ENCODE results near the gene CD274.
A peak's percentile ranks its signal among the peaks of the same experiment; 100 is the strongest.

Gene CD274

GRCh38 chr9:5500441-5501235 lies 50.3 kb downstream of the CD274 start:
- DNase-seq, result no peak

DNA sequence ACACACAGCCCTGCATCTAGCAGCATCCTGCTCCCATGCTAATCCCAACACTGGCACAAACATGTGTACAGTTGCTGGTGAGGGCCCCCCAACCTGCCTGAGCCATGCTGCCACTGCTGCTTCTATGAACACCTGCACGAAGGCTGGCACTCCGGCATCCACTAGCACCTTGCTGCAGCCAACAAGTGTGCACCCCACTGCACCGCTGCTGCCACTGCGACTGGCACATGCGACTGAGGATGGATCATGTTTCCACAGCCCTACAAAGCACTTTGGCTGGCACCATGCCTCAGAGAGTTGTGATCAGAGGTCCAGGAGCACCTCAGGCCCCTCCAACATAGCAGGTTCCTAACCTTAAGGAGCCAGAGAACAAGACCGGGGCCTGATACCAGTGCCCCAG lies 52.2 kb downstream of the CD274 start:
- no peak for DNase-seq

- peak; percentile 97 for DNase-seq
These were observed 59.2 kb downstream of the CD274 start for GRCh38 chr9:5509573-5509972.

GRCh38 chr9:5510360-5510931 lies 60.1 kb downstream of the CD274 start, which contains the start of gene PDCD1LG2:
Gene PDCD1LG2, plus strand, starts transcription at chr9:5510531. Its CDS starts 12,016 bp downstream, at chr9:5522547.
- DNase-seq, result peak; percentile 66

- no peak for DNase-seq
These were observed 60.6 kb downstream of the CD274 start for GRCh38 chr9:5510989-5511388.

DNA sequence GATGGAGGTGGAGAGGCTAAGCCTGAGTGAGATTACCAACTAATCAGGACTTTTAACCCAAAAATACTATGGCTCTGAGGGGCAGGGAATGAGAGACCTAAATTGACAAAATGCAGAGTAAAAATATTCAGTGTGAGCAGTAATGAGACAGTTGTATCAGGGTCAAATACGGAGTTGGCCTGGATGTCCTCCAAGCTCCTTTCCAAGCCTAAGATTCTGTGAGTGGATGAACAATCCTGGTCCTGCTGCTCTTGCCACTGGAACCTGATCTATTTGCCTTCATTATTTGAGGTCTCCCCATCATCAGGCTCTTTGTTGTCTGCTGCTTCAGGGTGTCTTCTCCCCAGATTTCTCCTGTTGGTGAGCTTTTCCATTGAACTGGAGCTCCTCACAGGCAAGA lies 61.1 kb downstream of the CD274 start:
- DNase-seq, result no peak

- no peak for DNase-seq
These were observed 61.7 kb downstream of the CD274 start for GRCh38 chr9:5511935-5512580.

DNA sequence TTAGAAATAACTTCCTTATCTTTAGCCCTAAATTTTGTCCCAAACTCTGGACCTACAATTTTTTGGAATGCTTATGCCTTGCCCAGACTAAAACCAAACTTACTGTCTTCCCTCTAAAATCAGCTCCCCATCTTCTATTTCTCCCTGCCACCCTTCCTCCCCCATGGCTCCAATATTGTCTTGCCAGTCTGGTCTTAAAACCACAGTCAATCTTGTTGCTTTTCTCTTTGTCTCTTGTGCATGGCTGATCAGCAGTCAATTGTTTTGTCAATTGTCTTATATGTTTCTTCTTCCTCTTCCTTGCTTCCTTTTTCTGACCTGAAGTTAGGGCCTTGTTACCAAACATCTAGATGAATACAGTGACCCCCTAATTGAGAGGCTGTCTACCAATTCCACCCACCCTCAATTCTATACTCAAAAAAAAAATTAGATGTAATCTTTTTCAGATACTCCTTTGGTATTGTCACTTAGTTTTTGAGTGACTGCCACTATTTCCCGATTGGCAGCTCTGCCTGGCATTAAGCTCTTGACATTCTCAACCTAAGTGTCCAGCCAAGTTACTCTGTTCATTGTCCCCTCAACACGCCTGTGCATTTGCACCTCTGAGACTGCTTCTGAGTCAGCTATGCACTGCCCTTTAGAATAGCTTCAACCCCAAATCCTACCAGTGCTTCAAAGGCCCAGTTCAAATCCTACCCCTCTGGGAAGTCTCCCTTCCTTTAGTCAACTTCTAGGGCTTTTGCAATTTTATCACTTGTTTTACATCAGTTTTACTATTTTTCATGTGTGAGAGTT lies 62.5 kb downstream of the CD274 start:
- no peak for DNase-seq

DNA sequence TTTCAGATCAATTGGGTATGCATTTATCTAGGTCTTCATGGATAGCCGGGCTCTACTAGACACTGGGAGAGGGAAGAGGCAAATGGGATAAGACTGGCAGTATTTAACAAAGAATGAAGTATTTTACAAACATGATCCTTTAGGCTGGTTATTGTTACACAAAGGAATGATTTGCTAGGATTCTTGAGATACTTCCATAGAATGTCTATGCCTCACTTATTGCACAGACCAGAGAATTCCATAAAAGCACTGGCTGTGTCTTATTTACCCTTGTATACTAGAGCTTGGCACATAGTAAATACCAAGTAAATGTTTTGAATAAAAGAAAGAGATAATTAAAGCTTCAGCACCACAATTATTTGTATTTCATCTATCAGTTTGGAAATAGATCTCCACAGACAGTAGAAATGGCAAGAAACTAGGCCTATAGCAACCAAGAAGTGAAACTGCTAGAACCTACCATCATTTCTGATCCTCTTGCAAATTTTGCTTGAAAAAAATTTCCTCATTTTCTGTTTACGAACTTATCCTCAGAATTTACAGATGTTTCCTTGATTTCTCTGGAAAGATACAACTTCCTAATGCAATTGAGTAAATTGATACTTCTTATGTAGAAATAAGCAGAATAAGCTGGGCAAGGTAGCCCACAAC lies 63.7 kb downstream of the CD274 start:
- no peak for DNase-seq

DNA sequence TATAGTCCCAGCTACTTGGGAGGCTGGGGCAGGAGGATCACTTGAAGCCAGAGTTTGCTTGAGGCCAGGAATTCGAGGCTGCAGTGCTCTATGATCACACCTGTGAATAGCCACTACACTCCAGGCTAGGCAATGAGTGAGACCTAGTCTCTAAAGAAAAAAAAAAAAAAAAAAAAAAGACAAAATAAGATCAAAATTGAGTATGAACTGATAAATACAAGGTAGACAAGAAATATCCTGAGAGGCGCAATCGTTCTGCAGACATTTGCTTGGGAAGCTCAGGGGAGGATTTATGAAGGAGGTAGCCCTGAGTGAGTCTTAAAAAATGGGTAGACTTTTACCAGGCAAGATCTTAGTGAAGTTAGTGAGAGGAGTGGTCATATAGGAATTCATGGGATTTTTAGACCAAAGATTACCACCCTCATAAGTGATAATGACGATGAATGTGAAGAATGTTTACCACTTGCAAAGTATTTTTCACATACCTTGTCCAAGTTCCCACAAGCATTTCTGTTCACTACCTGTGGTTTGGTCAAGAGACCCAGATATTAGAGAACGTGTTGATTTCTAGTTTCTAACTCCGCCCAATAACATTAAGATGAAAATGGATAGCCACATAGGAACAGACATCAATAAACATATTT lies 64.4 kb downstream of the CD274 start:
- peak; percentile 80 for DNase-seq

- peak; percentile 40 for DNase-seq
These were observed 64.9 kb downstream of the CD274 start for GRCh38 chr9:5515261-5515650.

- no peak for DNase-seq
These were observed 66.3 kb downstream of the CD274 start for GRCh38 chr9:5516453-5517220.

- DNase-seq, result no peak
These were observed 68.0 kb downstream of the CD274 start for GRCh38 chr9:5518171-5518936.

GRCh38 chr9:5518937-5519319 lies 68.6 kb downstream of the CD274 start:
- DNase-seq, result no peak

Measured in NCI-H226 (cell line).